K562 (cell line): ENCODE results near the gene SPATA13. TPM values are rescaled to one million over a fixed set of nuclear protein-coding genes. Genes with fewer than 3 reads are reported as not detected.

Experiments used
- ATAC-seq: fragments of 200-7000 bp; cut with Tn5 transposase; 3 replicates; pipeline ENCODE4 v1.9.1; 2020; ENCODE audit warnings: moderate library complexity
- BruUV-seq: library from RNA; stranded (reverse); fragments of 400-500 nt; replicated peaks from 2 replicates; lab custom pipeline; 2021; lab: Mats Ljungman, UMichigan
- CTCF ChIA-PET: fragments of 300-600 bp; formaldehyde crosslinking; extraction: SDS; loops from one replicate; lab custom pipeline; 2021; ENCODE audit warnings: low intra/inter-chr PET ratio; lab: Yijun Ruan, JAX
- POLR2A ChIA-PET: fragments of 300-600, 350-650 bp; sonication (Branson Sonifier 250); formaldehyde crosslinking; extraction: SDS; loops from one replicate; lab custom pipeline; 2021; ENCODE audit warnings: antibody characterized with exemption, inconsistent platforms; lab: Yijun Ruan, JAX
- DNase-seq, 4 experiments: peaks; one replicate each; pipeline versions ENCODE4 v3.0.0 to v3.0.0-alpha.2; 2011 to 2018; ENCODE audit warnings: low spot score in 3 of 4, mixed read lengths in 3 of 4; ENCODE audit errors: extremely low read depth in 1 of 4
- FAIRE-seq: peaks from 2 replicates; lab custom pipeline; 2011; peaks lifted over from hg19 to GRCh38; lab: Jason Lieb, UNC
- H2AFZ ChIP-seq: 2 replicates; pipeline ENCODE4 v1.6.0; 2011; ENCODE audit warnings: low read depth, low read length, control low read depth, inconsistent platforms
- H3K27ac ChIP-seq: fragments of 200-600 bp; 3 replicates; pipeline ENCODE4 v1.8.0; 2011; ENCODE audit warnings: low read depth, mild to moderate bottlenecking, control low read depth, inconsistent platforms, low read length, moderate library complexity, mixed read lengths; ENCODE audit errors: extremely low read depth
- H3K27me3 ChIP-seq, 2 experiments: fragments of 300-600 bp in 1 of 2; 2 replicates in 1 of 2; 3 replicates in 1 of 2; pipeline versions ENCODE4 v1.6.0 to v1.8.0; 2011; ENCODE audit warnings: inconsistent platforms in 2 of 2, low read length in 2 of 2, mild to moderate bottlenecking in 1 of 2, mixed read lengths in 1 of 2, moderate library complexity in 1 of 2; ENCODE audit not compliant: control insufficient read depth in 2 of 2, insufficient read depth in 2 of 2
- H3K36me3 ChIP-seq: fragments of 300-600 bp; 3 replicates; pipeline ENCODE4 v1.8.0; 2011; ENCODE audit warnings: mild to moderate bottlenecking, low read length, inconsistent platforms; ENCODE audit not compliant: control insufficient read depth, insufficient read depth
- H3K4me1 ChIP-seq, 2 experiments: fragments of 200-600 bp in 1 of 2; replicated peaks in 1 of 2; 2 replicates in 1 of 2; 3 replicates in 1 of 2; pipeline versions ENCODE4 v1.5.1 to v1.8.0; 2011; ENCODE audit warnings: inconsistent platforms in 2 of 2, low read length in 2 of 2, mild to moderate bottlenecking in 1 of 2, mixed read lengths in 1 of 2, moderate library complexity in 1 of 2; ENCODE audit not compliant: control insufficient read depth in 2 of 2, insufficient read depth in 2 of 2
- H3K4me2 ChIP-seq: 2 replicates; pipeline ENCODE4 v1.6.1; 2011; ENCODE audit warnings: low read length, control low read depth, inconsistent platforms, mixed read lengths; ENCODE audit not compliant: insufficient read depth
- H3K4me3 ChIP-seq: fragments of 200-600 bp; sonication (generic), shearing (Covaris generic); 2 replicates; pipeline ENCODE4 v1.5.1; 2016; ENCODE audit warnings: control low read depth, inconsistent platforms
- H3K79me2 ChIP-seq: fragments of 200-600 bp; 3 replicates; pipeline ENCODE4 v1.8.0; 2011; ENCODE audit warnings: low read length, inconsistent platforms; ENCODE audit not compliant: control insufficient read depth, insufficient read depth
- H3K9ac ChIP-seq, 2 experiments: 2 replicates each; pipeline versions ENCODE4 v1.6.0 to v1.6.1; 2011; ENCODE audit warnings: low read depth in 2 of 2, low read length in 2 of 2, control low read depth in 1 of 2, inconsistent platforms in 1 of 2, mild to moderate bottlenecking in 1 of 2, mixed read lengths in 1 of 2; ENCODE audit not compliant: insufficient read depth in 1 of 2
- H3K9me1 ChIP-seq: one replicate; pipeline ENCODE4 v1.6.0; 2011; ENCODE audit warnings: inconsistent platforms, mild to moderate bottlenecking, low read length, moderate library complexity; ENCODE audit not compliant: control insufficient read depth, insufficient read depth
- H3K9me3 ChIP-seq: replicated peaks from 2 replicates; pipeline ENCODE4 v1.5.1; 2011; ENCODE audit warnings: low read depth, low read length, inconsistent platforms; ENCODE audit not compliant: control insufficient read depth, insufficient read depth
- H4K20me1 ChIP-seq: replicated peaks from 2 replicates; pipeline ENCODE4 v1.6.1; 2011; ENCODE audit warnings: low read length, inconsistent platforms, mixed read lengths; ENCODE audit not compliant: control insufficient read depth, insufficient read depth
- E2F8 ChIP-seq: fragments of 450-650 bp; IDR thresholded peaks from 2 replicates; pipeline ENCODE4 v1.7.1; 2018; ENCODE audit warnings: mild to moderate bottlenecking, low read depth; ENCODE audit not compliant: partially characterized antibody
- FOXJ3 ChIP-seq: sonication (generic); formaldehyde crosslinking; IDR thresholded peaks from 2 replicates; pipeline ENCODE4 v1.4.0; 2020; ENCODE audit warnings: mild to moderate bottlenecking, missing genetic modification reagents
- FOXK2 ChIP-seq, 2 experiments: fragments of 450-650 bp; IDR thresholded peaks in 1 of 2; conservative IDR thresholded peaks in 1 of 2; 2 replicates each; pipeline ENCODE4 v1.6.1; 2016; ENCODE audit warnings: low read depth in 2 of 2, mild to moderate bottlenecking in 1 of 2
- HDAC3 ChIP-seq: fragments of 450-650 bp; IDR thresholded peaks from 2 replicates; pipeline ENCODE4 v1.6.1; 2018; ENCODE audit warnings: borderline replicate concordance, mild to moderate bottlenecking, moderate library complexity; ENCODE audit not compliant: partially characterized antibody
- HMGN3 ChIP-seq: IDR thresholded peaks from 2 replicates; pipeline ENCODE4 v1.6.1; 2011; ENCODE audit warnings: borderline replicate concordance, low read depth, mild to moderate bottlenecking, mixed read lengths, low read length; ENCODE audit not compliant: insufficient read length; ENCODE audit errors: extremely low read depth
- PPARD ChIP-seq: fragments of 250-450 bp; sonication (Bioruptor Pico); IDR thresholded peaks from 2 replicates; pipeline ENCODE4 v1.8.0; 2022; ENCODE audit warnings: inconsistent platforms, mild to moderate bottlenecking, moderate library complexity
- RREB1 ChIP-seq: fragments of 250-450 bp; sonication (Bioruptor Pico); IDR thresholded peaks from 2 replicates; pipeline ENCODE4 v1.4.0; 2020
- SIN3B ChIP-seq: fragments of 450-650 bp; IDR thresholded peaks from 2 replicates; pipeline ENCODE4 v1.6.1; 2017; ENCODE audit warnings: low read depth, mild to moderate bottlenecking, moderate library complexity
- SRF ChIP-seq, 2 experiments: fragments of 250-450, 450-650 bp in 1 of 2; sonication (Bioruptor Pico) in 1 of 2; sonication (generic) in 1 of 2; formaldehyde crosslinking; IDR thresholded peaks; 2 replicates each; pipeline versions ENCODE4 v1.5.0 to v1.5.1; 2020 to 2022; ENCODE audit warnings: mild to moderate bottlenecking in 1 of 2, missing genetic modification reagents in 1 of 2
- THRAP3 ChIP-seq: fragments of 450-650 bp; IDR thresholded peaks from 2 replicates; pipeline ENCODE4 v1.6.1; 2016; ENCODE audit warnings: mild to moderate bottlenecking, inconsistent platforms, borderline replicate concordance
- XRCC5 ChIP-seq: fragments of 200-400 bp; formaldehyde crosslinking; IDR thresholded peaks from 2 replicates; pipeline ENCODE4 v1.6.1; 2017; ENCODE audit warnings: low read depth, mild to moderate bottlenecking, low read length
- WGBS: fragments of 100-300 bp; shearing (Covaris generic); methylation state at CpG from one replicate; pipeline ENCODE4 v1.1.6; 2016; ENCODE audit warnings: low coverage, mixed read lengths; ENCODE audit not compliant: insufficient coverage; ENCODE audit errors: missing lambda C conversion rate; 5-methylcytosine and 5-hydroxymethylcytosine counted together
- in situ Hi-C: fragments of 300-500 bp; cut with MboI; formaldehyde crosslinking; loops from 4 replicates; pipeline ENCODE4 v1.15.0; 2018; ENCODE audit warnings: inconsistent platforms, mixed read lengths
- intact Hi-C: fragments of 100-400 bp; cut with micrococcal nuclease; formaldehyde crosslinking; loops from 2 replicates; pipeline ENCODE4 v1.14.2; 2022
- polyA plus RNA-seq, 8 experiments: library from polyadenylated mRNA; depleted of rRNA in 4 of 8; stranded (reverse) in 5 of 8; unstranded in 3 of 8; fragments of >200 nt; fragmentation: Nextera tagmentation in 2 of 8; fragmentation: Illumina TruSeq in 1 of 8; extraction: Ambion mirVana in 2 of 8; extraction: Trizol in 1 of 8; gene quantifications; 2 replicates each; pipeline versions ENCODE4 v1.2.1 to v1.2.3, GENCODE V29; 2011 to 2014; ENCODE audit warnings: inconsistent platforms in 1 of 8, missing spikeins in 1 of 8
- total RNA-seq, 7 experiments: library from RNA; depleted of rRNA in 6 of 7; stranded (reverse); fragments of >200 nt in 6 of 7; fragmentation: Illumina TruSeq in 2 of 7; extraction: Trizol in 2 of 7; gene quantifications; 2 replicates each; pipeline versions ENCODE4 v1.2.1 to v1.2.3, GENCODE V29; 2011 to 2021; ENCODE audit warnings: low replicate concordance in 1 of 7

The SPATA13 gene
- total and polyA plus RNA-seq, 9 of the 15 experiments (the other 6 are each of a cell fraction or from before 2014, with no cell fraction given) = 0.08 to 0.99 (median 0.21) TPM; not detected in 2

GRCh38 chr13:24199016-24199415 lies 38.5 kb downstream of the SPATA13 start (continued):
- TF ChIP-seq E2F8 (no peak), SIN3B (no peak), HMGN3 (no peak)

- CTCF ChIA-PET = no interaction called here
- Histone ChIP-seq H3K27me3 (no peaks in the 10 kb centered on the region), H4K20me1 (no peaks in the 10 kb centered on the region), H3K36me3 (no peaks in the 10 kb centered on the region), H3K4me3 (no peak overlapping the region), H3K27ac (no peak overlapping the region), H3K4me1 (no peaks in the 10 kb centered on the region), H3K79me2 (no peaks in the 10 kb centered on the region), H3K9ac (no peak overlapping the region), H3K4me2 (no peak overlapping the region), H2AFZ (no peak overlapping the region), H3K9me1 (no peaks in the 10 kb centered on the region), H3K9me3 (no peaks in the 10 kb centered on the region)
- FAIRE-seq = no peak
- no TSS peak for BruUV-seq
- in situ Hi-C loops = loop anchor here (25.0 kb wide), 1 partner anchor 290 kb away; no protein-coding TSS in a partner anchor
- ATAC-seq = no peak
- no peak for DNase-seq
- 0% methylated on average over 2 of the region's 7 CpGs for WGBS
- intact Hi-C loops = no loop called here
- POLR2A ChIA-PET = no interaction called here
- no peak for TF ChIP-seq HDAC3
- TF ChIP-seq SRF (CRISPR knock-in tag; IDR thresholded peaks at IDR 0.05) = no peak
- no peak for TF ChIP-seq FOXK2 (conservative IDR thresholded peaks at IDR 0.05 in 1 of 2, IDR thresholded peaks at IDR 0.05 in 1 of 2; ENCODE audit: low read depth in 2 of 2)
- TF ChIP-seq THRAP3 = no peak
- TF ChIP-seq XRCC5 = no peak
- TF ChIP-seq FOXJ3 (CRISPR knock-in tag) = no peak
- no peak for TF ChIP-seq RREB1
- TF ChIP-seq PPARD (CRISPR knock-in tag) = no peak
Measured at GRCh38 chr13:24202215-24202614, 41.7 kb downstream of the SPATA13 start.
